ENCODE data around the gene EFTUD2. TPM values are rescaled to one million over a fixed set of nuclear protein-coding genes. Genes with fewer than 3 reads are reported as not detected.

EFTUD2 gene
- total RNA-seq, 1 experiment from 2014 or later = 150 TPM

DNA sequence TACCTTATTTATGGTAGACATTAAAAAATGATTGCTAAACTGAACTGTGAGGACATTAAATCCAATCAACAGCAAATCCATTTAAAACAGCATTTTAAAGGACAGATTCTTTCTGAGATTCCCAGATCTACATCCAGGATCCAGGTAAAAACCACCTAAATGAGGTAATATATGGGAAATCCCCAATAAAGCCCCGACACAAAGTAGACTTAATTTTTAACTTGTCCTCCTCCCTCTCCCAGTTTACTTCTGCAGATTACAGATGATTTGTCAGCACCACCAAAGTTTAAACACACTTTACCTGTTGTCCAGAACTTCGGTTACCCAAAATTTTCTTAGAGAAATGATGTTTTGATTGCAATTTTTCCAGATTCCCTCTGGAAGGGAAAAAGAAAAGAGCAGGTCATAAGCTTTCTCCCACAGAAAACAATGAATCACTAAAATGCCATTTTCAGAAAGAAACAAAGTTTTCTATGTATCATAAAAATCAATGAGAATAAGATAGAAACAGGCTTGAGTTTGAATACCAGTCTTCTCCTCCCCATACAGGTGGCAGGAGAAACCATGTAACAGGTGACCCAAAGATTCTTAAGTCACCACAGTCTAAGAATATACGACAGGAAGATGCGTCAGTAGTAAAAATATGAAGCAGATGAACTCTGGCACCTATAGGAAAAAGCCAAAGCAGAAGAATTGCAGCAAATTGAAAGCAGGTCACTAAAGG is 92.0 kb downstream of the EFTUD2 start:
- CTCF ChIA-PET = interaction anchor here (1.0 kb wide), 1 partner anchor 28 kb away, joined by 4 read pairs; no protein-coding TSS in a partner anchor
- peaks cover 6% of the 10 kb centered on the region; the same call in 1 of the 2 replicates for H4K20me1 ChIP-seq (ENCODE audit: insufficient read depth)
- POLR2A ChIA-PET = no interaction called here
- intact Hi-C loops (cut with micrococcal nuclease) = no loop called here
- peaks cover 99% of the 10 kb centered on the region for H3K79me2 ChIP-seq (ENCODE audit: insufficient read depth, low read length)
- RAD21 ChIA-PET (ENCODE audit: low non-redundant PET in 1 of 2, low total read pairs in 2 of 2, uncharacterized antibody in 2 of 2, unreplicated experiment in 2 of 2) = no interaction called here
- BruUV-seq (replicated peaks) = no TSS peak
- ATAC-seq (no peak), DNase-seq (ENCODE audit: low read depth, low spot score) (no peak)
- no peak overlapping the region for H3K4me3 ChIP-seq (replicated peaks in 1 of 2; ENCODE audit: low read depth in 1 of 2, low read length in 2 of 2)
- H3K9me3 ChIP-seq (ENCODE audit: control insufficient read depth in 1 of 2, insufficient read depth in 1 of 2, low read depth in 1 of 2, low read length in 2 of 2) = no peaks in the 10 kb centered on the region
- no peak overlapping the region for H3K9ac ChIP-seq (ENCODE audit: low read length)
- H3K4me1 ChIP-seq (ENCODE audit: control insufficient read depth in 1 of 2, insufficient read depth in 2 of 2, low read length in 2 of 2) = peaks cover 3 to 22% of the 10 kb centered on the region in 2 experiments; a peak in 2 of 4 replicates
- H3K9me2 ChIP-seq (ENCODE audit: insufficient read depth) = no peaks in the 10 kb centered on the region
- no peaks in the 10 kb centered on the region for H3K27me3 ChIP-seq (ENCODE audit: insufficient read depth, low read length)
- TF ChIP-seq, protein P1, sequence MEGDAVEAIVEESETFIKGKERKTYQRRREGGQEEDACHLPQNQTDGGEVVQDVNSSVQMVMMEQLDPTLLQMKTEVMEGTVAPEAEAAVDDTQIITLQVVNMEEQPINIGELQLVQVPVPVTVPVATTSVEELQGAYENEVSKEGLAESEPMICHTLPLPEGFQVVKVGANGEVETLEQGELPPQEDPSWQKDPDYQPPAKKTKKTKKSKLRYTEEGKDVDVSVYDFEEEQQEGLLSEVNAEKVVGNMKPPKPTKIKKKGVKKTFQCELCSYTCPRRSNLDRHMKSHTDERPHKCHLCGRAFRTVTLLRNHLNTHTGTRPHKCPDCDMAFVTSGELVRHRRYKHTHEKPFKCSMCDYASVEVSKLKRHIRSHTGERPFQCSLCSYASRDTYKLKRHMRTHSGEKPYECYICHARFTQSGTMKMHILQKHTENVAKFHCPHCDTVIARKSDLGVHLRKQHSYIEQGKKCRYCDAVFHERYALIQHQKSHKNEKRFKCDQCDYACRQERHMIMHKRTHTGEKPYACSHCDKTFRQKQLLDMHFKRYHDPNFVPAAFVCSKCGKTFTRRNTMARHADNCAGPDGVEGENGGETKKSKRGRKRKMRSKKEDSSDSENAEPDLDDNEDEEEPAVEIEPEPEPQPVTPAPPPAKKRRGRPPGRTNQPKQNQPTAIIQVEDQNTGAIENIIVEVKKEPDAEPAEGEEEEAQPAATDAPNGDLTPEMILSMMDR (IDR thresholded peaks at IDR 0.05 in 2 of 3, conservative IDR thresholded peaks at IDR 0.05 in 1 of 3; ENCODE audit: borderline replicate concordance in 1 of 3, insufficient read depth in 1 of 3, low read depth in 2 of 3, low read length in 2 of 3) = no peak
- TF ChIP-seq SRF (IDR thresholded peaks at IDR 0.05; ENCODE audit: low read depth) = no peak
- no peak for TF ChIP-seq SIN3A (IDR thresholded peaks at IDR 0.05; ENCODE audit: low read depth)
- no peak for TF ChIP-seq EZH2 (IDR thresholded peaks at IDR 0.05)
- no peak for TF ChIP-seq TCF7L2 (IDR thresholded peaks at IDR 0.05; ENCODE audit: borderline replicate concordance, extremely low read depth, insufficient read depth, insufficient read length)
- TF ChIP-seq RAD21 (IDR thresholded peaks at IDR 0.05; ENCODE audit: low read depth) = no peak
- TF ChIP-seq EZH2phosphoT487 (IDR thresholded peaks at IDR 0.05; ENCODE audit: borderline replicate concordance) = no peak
- no peak for TF ChIP-seq CEBPB (IDR thresholded peaks at IDR 0.05; ENCODE audit: low read depth)
- no peak for TF ChIP-seq JUND (IDR thresholded peaks at IDR 0.05)
- TF ChIP-seq, protein P2, sequence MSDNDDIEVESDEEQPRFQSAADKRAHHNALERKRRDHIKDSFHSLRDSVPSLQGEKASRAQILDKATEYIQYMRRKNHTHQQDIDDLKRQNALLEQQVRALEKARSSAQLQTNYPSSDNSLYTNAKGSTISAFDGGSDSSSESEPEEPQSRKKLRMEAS (IDR thresholded peaks at IDR 0.05) = no peak
- TF ChIP-seq POLR2A (IDR thresholded peaks at IDR 0.05; ENCODE audit: borderline replicate concordance, extremely low read depth, insufficient read depth, insufficient read length) = no peak
- no peak for TF ChIP-seq FOSL1 (IDR thresholded peaks at IDR 0.05; ENCODE audit: low read depth)
- TF ChIP-seq SP1 (IDR thresholded peaks at IDR 0.05; ENCODE audit: low read depth) = no peak
- TF ChIP-seq CBX3 (IDR thresholded peaks at IDR 0.05; ENCODE audit: low read depth) = no peak
- no peak for TF ChIP-seq POLR2AphosphoS5 (IDR thresholded peaks at IDR 0.05; ENCODE audit: low read depth, low read length)
- no peak for TF ChIP-seq ZFX (IDR thresholded peaks at IDR 0.05)
- no peak for TF ChIP-seq ZNF274 (IDR thresholded peaks at IDR 0.05; ENCODE audit: low read depth, low read length)
- TF ChIP-seq, protein P3, sequence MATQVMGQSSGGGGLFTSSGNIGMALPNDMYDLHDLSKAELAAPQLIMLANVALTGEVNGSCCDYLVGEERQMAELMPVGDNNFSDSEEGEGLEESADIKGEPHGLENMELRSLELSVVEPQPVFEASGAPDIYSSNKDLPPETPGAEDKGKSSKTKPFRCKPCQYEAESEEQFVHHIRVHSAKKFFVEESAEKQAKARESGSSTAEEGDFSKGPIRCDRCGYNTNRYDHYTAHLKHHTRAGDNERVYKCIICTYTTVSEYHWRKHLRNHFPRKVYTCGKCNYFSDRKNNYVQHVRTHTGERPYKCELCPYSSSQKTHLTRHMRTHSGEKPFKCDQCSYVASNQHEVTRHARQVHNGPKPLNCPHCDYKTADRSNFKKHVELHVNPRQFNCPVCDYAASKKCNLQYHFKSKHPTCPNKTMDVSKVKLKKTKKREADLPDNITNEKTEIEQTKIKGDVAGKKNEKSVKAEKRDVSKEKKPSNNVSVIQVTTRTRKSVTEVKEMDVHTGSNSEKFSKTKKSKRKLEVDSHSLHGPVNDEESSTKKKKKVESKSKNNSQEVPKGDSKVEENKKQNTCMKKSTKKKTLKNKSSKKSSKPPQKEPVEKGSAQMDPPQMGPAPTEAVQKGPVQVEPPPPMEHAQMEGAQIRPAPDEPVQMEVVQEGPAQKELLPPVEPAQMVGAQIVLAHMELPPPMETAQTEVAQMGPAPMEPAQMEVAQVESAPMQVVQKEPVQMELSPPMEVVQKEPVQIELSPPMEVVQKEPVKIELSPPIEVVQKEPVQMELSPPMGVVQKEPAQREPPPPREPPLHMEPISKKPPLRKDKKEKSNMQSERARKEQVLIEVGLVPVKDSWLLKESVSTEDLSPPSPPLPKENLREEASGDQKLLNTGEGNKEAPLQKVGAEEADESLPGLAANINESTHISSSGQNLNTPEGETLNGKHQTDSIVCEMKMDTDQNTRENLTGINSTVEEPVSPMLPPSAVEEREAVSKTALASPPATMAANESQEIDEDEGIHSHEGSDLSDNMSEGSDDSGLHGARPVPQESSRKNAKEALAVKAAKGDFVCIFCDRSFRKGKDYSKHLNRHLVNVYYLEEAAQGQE (IDR thresholded peaks at IDR 0.05; ENCODE audit: low read depth) = no peak
- TF ChIP-seq, protein P4, sequence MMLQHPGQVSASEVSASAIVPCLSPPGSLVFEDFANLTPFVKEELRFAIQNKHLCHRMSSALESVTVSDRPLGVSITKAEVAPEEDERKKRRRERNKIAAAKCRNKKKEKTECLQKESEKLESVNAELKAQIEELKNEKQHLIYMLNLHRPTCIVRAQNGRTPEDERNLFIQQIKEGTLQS (IDR thresholded peaks at IDR 0.05) = no peak
- TF ChIP-seq ELF1 (IDR thresholded peaks at IDR 0.05; ENCODE audit: borderline replicate concordance, low read depth) = no peak
- no peak overlapping the region for H3K4me2 ChIP-seq (ENCODE audit: low read length)
- H2AFZ ChIP-seq (ENCODE audit: low read depth, low read length, poor library complexity, severe bottlenecking) = no peak overlapping the region
- H3K27ac ChIP-seq (ENCODE audit: low read depth, low read length) = no peak overlapping the region
- peaks cover 22 to 31% of the 10 kb centered on the region in 2 experiments for H3K36me3 ChIP-seq (ENCODE audit: control insufficient read depth in 1 of 2, insufficient read depth in 2 of 2, low read length in 2 of 2)
